ENCODE data around the gene GPR146. TPM values are rescaled to one million over a fixed set of nuclear protein-coding genes. Genes with fewer than 3 reads are reported as not detected.
A peak's percentile ranks its signal among the peaks of the same experiment; 100 is the strongest.

Gene GPR146
- total RNA-seq, 1 donor from 2014 or later, result 40.0 TPM

DNA sequence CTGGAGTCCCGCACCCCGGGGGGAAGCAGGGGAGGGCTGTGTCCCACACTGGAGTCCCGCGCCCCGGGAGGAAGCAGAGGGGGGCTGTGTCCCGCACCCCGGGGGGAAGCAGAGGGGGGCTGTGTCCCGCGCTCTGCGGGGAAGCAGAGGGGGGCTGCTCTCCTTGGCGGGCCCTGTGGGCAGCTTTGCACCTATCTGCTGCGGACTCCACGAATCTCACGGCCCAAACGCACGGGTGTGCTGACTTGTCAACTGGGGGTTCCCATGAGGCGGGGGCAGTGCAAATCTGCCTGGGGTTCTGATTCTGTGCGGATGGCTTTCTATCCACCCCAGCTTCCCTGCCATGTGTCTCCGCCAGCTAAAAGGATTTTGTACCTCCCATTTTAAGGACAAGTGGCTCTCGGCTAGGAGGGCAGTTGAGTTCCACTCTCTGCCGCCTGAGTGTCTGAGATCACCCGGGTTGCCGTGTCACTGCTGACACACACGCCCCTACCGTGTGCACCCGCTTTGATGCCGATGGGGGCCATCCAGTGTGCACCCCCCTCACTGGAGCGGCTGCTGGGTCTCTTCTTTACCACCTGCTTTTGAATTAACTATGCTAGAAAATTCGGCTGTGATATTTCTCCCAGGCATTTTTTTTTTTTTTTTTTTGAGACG is 64.0 kb downstream of the GPR146 start:
- intact Hi-C loops (cut with DNase I), result no loop called here
- no peak overlapping the region for H3K27ac ChIP-seq
- ATAC-seq, result peak; percentile 70
- no peaks in the 10 kb centered on the region for H3K36me3 ChIP-seq
- no peaks in the 10 kb centered on the region for H3K27me3 ChIP-seq
- no peak for TF ChIP-seq CTCF (IDR thresholded peaks at IDR 0.05)
- H3K9me3 ChIP-seq, result no peaks in the 10 kb centered on the region
- H3K4me1 ChIP-seq, result no peaks in the 10 kb centered on the region
- no peak for DNase-seq
- no peak overlapping the region for H3K4me3 ChIP-seq

Small RNA genes lying within 50 kb of the gene (microRNA-seq; reads per million reads assigned to microRNA genes)
- 307 reads per million, percentile 76 among the genes with 10 or more reads in this experiment for gene MIR339 (ENCODE audit: borderline microRNAs expressed)

Other genes with a start within 250 kb of the GPR146 start
- gene SUN1, start 212.1 kb upstream of the GPR146 start, total RNA-seq, result 127 TPM
- gene GET4, start 168.0 kb upstream of the GPR146 start, total RNA-seq, result 35.1 TPM
- 30.7 TPM for gene ADAP1, start 89.9 kb upstream of the GPR146 start, total RNA-seq
- 9.4 TPM for gene COX19, start 69.0 kb upstream of the GPR146 start, total RNA-seq
- not detected for gene CYP2W1, start 61.4 kb upstream of the GPR146 start, total RNA-seq
- 11.1 TPM for gene GPER1, start 43.6 kb downstream of the GPR146 start, total RNA-seq
- 19.9 TPM for gene ZFAND2A, start 115.7 kb downstream of the GPR146 start, total RNA-seq
- not detected for gene UNCX, start 188.3 kb downstream of the GPR146 start, total RNA-seq